Parathyroid adenoma (tissue), 2 donors: ENCODE data around the gene C3orf70.

ENCODE experiments used
- H2AFZ ChIP-seq: fragments of 300-600 bp; sonication (generic); one replicate; pipeline ENCODE4 v1.7.0; 2017; ENCODE audit warnings: antibody characterized with exemption, mild to moderate bottlenecking
- H3K27ac ChIP-seq: fragments of 300-600 bp; sonication (generic); one replicate; pipeline ENCODE4 v1.7.0; 2017
- H3K27me3 ChIP-seq: fragments of 300-600 bp; sonication (generic); one replicate; pipeline ENCODE4 v1.7.0; 2017; ENCODE audit warnings: low read length; ENCODE audit not compliant: control insufficient read depth, insufficient read depth
- H3K36me3 ChIP-seq: fragments of 300-600 bp; sonication (generic); one replicate; pipeline ENCODE4 v1.7.0; 2017; ENCODE audit warnings: low read length; ENCODE audit not compliant: control insufficient read depth, insufficient read depth
- H3K4me1 ChIP-seq: fragments of 300-600 bp; sonication (generic); one replicate; pipeline ENCODE4 v1.7.0; 2017; ENCODE audit warnings: control low read depth
- H3K4me2 ChIP-seq: fragments of 300-600 bp; sonication (generic); one replicate; pipeline ENCODE4 v1.7.0; 2017; ENCODE audit warnings: low read length
- H3K4me3 ChIP-seq: fragments of 300-600 bp; sonication (generic); one replicate; pipeline ENCODE4 v1.7.0; 2017; ENCODE audit warnings: low read depth, low read length
- H3K79me2 ChIP-seq: fragments of 300-600 bp; sonication (generic); one replicate; pipeline ENCODE4 v1.7.0; 2017; ENCODE audit warnings: control low read depth
- H3K9ac ChIP-seq: fragments of 300-600 bp; sonication (generic); one replicate; pipeline ENCODE4 v1.7.0; 2017; ENCODE audit warnings: mild to moderate bottlenecking
- H3K9me3 ChIP-seq: fragments of 300-600 bp; sonication (generic); one replicate; pipeline ENCODE4 v1.7.0; 2017; ENCODE audit warnings: low read length; ENCODE audit not compliant: control insufficient read depth
- TF ChIP-seq, protein P1 (sequence below): fragments of 300-600 bp; sonication (generic); IDR thresholded peaks from one replicate; pipeline ENCODE4 v1.7.0; 2017; ENCODE audit warnings: antibody characterized with exemption, mild to moderate bottlenecking
- donor health status: primary hyperparathyroidism.

Gene C3orf70

DNA sequence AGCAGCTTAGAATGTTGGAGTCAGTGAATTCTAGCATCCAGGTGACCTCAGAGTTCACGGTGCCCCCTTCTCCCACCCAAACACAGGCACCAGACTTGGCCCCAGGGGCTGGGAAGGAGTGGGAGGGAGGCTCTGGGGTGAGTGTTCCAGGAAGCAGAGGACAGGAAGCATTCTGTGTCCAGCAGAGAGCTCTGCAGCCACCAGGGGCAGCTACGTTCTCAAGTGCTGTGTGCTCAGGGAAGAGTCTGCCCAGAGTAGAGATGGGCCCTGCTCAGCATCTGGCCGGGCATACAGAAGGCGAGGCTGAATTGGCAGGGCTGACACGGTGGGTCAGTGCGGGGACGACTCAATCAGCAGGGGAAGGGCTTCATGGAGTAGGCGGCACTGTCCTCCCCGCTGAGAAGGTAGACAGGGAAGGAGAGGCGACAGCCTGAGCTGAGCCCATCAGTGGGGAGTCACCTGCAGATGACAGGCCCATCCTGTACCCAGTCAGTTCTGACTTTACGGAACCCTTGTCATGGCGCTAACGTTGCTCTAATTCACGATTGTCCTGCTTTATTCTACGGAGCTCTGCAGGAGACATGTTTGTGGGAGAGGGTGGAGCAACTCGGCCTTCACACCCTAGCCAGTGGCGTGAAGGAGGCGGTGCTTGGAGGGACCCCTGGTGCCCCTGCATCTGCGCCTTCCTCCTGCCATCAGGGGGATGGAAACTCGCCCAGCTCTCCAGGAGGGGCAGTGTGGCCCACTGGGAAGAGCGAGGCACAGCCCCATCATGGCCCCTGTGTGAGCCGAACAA lies 82.2 kb downstream of the C3orf70 start:
- Histone ChIP-seq H3K79me2 (no peaks in the 10 kb centered on the region), H2AFZ (no peak overlapping the region), H3K27ac (no peak overlapping the region), H3K4me2 (no peak overlapping the region), H3K36me3 (no peaks in the 10 kb centered on the region), H3K4me3 (no peak overlapping the region), H3K27me3 (no peaks in the 10 kb centered on the region), H3K9ac (no peak overlapping the region), H3K4me1 (no peaks in the 10 kb centered on the region), H3K9me3 (no peaks in the 10 kb centered on the region)
- TF ChIP-seq, protein P1, sequence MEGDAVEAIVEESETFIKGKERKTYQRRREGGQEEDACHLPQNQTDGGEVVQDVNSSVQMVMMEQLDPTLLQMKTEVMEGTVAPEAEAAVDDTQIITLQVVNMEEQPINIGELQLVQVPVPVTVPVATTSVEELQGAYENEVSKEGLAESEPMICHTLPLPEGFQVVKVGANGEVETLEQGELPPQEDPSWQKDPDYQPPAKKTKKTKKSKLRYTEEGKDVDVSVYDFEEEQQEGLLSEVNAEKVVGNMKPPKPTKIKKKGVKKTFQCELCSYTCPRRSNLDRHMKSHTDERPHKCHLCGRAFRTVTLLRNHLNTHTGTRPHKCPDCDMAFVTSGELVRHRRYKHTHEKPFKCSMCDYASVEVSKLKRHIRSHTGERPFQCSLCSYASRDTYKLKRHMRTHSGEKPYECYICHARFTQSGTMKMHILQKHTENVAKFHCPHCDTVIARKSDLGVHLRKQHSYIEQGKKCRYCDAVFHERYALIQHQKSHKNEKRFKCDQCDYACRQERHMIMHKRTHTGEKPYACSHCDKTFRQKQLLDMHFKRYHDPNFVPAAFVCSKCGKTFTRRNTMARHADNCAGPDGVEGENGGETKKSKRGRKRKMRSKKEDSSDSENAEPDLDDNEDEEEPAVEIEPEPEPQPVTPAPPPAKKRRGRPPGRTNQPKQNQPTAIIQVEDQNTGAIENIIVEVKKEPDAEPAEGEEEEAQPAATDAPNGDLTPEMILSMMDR, result no peak

DNA sequence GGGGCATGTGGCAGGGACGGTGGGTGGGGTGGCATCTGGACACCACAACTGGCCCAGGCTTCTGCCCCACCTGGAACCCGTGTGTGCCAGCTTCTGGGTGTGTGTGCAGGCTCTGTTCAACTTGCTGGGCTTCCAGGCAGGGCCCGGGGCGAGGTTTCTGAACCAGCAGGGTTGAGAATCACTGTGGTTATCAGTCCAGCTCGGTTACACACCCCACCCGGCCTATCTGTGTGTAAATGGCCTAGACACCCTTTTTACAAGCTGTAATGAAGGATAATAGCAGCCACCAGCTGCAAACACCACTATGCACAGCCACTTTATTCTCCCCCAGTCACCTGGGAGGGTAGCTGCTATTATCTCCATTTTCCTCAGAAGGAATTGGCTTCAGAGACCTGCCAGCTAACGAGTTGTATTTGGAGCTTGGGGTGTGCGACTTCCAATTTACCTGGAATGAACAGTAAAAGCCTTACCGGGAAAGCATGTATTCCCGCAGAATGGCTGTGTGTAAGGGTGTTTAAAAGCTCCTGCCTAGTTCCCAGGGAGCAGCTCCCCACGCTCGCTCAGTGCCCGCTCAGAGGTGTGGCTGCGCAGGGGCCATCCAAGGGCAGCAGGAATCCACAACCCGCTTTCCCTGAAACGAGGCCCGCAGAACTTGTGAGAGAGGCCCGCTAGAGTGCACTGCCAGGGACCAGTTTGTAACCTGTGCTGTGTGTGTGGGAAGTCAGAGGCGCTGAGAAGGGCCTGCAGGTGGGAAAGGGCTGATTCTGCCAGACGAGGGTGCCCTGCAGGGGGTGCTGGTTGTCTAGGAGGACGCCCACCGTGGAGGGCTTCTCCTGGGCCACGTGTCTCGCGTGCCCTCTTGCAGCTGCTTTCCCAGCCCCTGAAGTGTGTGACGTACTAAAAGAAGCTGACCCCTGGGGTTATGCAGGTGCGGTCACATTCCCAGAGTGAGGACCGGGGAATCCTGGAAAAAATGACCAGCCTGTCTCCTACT lies 83.5 kb downstream of the C3orf70 start:
- Histone ChIP-seq H3K9me3 (no peaks in the 10 kb centered on the region), H3K4me3 (no peak overlapping the region), H3K4me2 (no peak overlapping the region), H3K79me2 (no peaks in the 10 kb centered on the region), H3K9ac (no peak overlapping the region), H2AFZ (no peak overlapping the region), H3K36me3 (no peaks in the 10 kb centered on the region), H3K27me3 (no peaks in the 10 kb centered on the region), H3K27ac (no peak overlapping the region), H3K4me1 (no peaks in the 10 kb centered on the region)
- TF ChIP-seq, protein P1, result no peak

DNA sequence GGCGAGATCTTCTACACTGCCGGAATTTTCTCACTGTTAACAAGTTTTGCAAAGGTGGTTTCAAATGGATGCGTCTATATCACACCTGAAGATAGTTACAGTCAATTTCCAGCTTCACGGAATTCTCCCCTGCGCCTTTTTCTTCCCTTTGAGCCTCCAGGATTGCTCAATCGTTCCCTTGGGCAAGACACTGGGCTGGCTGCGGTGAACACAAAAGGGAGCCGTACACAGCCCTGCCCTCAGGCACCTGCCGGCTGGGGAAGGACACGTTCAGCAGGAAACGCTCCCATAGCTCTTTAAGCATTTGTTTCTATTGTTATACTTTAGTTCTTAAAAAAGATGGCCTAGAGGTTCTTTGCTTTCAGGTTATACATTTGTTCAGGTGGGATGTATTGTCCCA lies 85.7 kb downstream of the C3orf70 start:
- H3K27me3 ChIP-seq, result no peaks in the 10 kb centered on the region
- H3K36me3 ChIP-seq, result no peaks in the 10 kb centered on the region
- no peak overlapping the region for H3K4me3 ChIP-seq
- no peak overlapping the region for H3K27ac ChIP-seq
- TF ChIP-seq, protein P1, result no peak
- H2AFZ ChIP-seq, result no peak overlapping the region
- H3K79me2 ChIP-seq, result no peaks in the 10 kb centered on the region
- no peaks in the 10 kb centered on the region for H3K4me1 ChIP-seq
- H3K9ac ChIP-seq, result no peak overlapping the region
- no peaks in the 10 kb centered on the region for H3K9me3 ChIP-seq
- H3K4me2 ChIP-seq, result no peak overlapping the region

DNA sequence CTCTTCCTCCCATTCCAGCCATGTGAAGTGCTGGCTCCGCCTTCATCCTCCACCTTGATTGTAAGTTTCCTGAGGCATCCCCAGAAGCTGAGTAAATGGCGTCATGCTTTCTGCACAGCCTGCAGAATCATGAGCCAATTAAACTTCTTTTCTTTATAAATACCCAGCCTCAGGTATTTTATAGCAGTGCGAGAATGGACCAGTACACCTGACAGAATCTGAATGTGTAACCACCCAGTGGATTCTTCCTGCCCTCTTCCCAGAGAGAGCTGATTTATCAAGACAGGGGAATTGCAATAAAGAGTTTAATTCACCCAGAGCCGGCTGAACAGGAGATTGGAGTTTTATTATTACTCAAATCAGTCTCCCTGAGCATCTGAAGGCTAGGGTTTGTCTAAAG lies 86.6 kb downstream of the C3orf70 start:
- no peak overlapping the region for H2AFZ ChIP-seq
- no peaks in the 10 kb centered on the region for H3K36me3 ChIP-seq
- H3K9ac ChIP-seq, result no peak overlapping the region
- H3K79me2 ChIP-seq, result no peaks in the 10 kb centered on the region
- TF ChIP-seq, protein P1, result no peak
- no peak overlapping the region for H3K27ac ChIP-seq
- no peak overlapping the region for H3K4me3 ChIP-seq
- H3K9me3 ChIP-seq, result no peaks in the 10 kb centered on the region
- H3K4me1 ChIP-seq, result no peaks in the 10 kb centered on the region
- H3K4me2 ChIP-seq, result no peak overlapping the region
- no peaks in the 10 kb centered on the region for H3K27me3 ChIP-seq
